HepG2 (cell line): ENCODE measurements around the gene KIF21B. TPM values are rescaled to one million over a fixed set of nuclear protein-coding genes. Genes with fewer than 3 reads are reported as not detected.

Source experiments
- ATAC-seq: fragments of 200-7000 bp; cut with Tn5 transposase; 3 replicates; pipeline ENCODE4 v1.9.1; 2020; ENCODE audit warnings: mild to moderate bottlenecking, moderate library complexity
- BruUV-seq: library from RNA; stranded (reverse); fragments of 400-500 nt; replicated peaks from 2 replicates; lab custom pipeline; 2021; lab: Mats Ljungman, UMichigan
- CTCF ChIA-PET: fragments of 300-600 bp; formaldehyde crosslinking; extraction: SDS; loops from one replicate; lab custom pipeline; 2021; ENCODE audit warnings: low total read pairs, inconsistent platforms, low intra/inter-chr PET ratio; lab: Yijun Ruan, JAX
- POLR2A ChIA-PET: fragments of 350-600 bp; sonication (Branson Sonifier 250); formaldehyde crosslinking; loops from one replicate; lab custom pipeline; 2020; ENCODE audit warnings: antibody characterized with exemption, inconsistent platforms; lab: Yijun Ruan, JAX
- DNase-seq: peaks from one replicate; pipeline ENCODE4 v3.0.0-alpha.2; 2015; ENCODE audit warnings: low spot score
- FAIRE-seq: peaks from 3 replicates; lab custom pipeline; 2011; peaks lifted over from hg19 to GRCh38; lab: Jason Lieb, UNC
- H2AFZ ChIP-seq: one replicate; pipeline ENCODE4 v1.6.1; 2011; ENCODE audit warnings: low read length, inconsistent platforms
- H3K27ac ChIP-seq: fragments of 300-600 bp; 3 replicates; pipeline ENCODE4 v1.8.0; 2011; ENCODE audit warnings: mixed run types, mild to moderate bottlenecking, mixed read lengths, low read length, inconsistent platforms; ENCODE audit not compliant: insufficient read depth; ENCODE audit errors: extremely low read length
- H3K27me3 ChIP-seq, 2 experiments: fragments of 200-600 bp in 1 of 2; 2 replicates in 1 of 2; 3 replicates in 1 of 2; pipeline versions ENCODE4 v1.6.0 to v1.8.0; 2011; ENCODE audit warnings: low read length in 2 of 2, mild to moderate bottlenecking in 2 of 2, moderate library complexity in 2 of 2, inconsistent platforms in 1 of 2; ENCODE audit not compliant: insufficient read depth in 2 of 2, control insufficient read depth in 1 of 2
- H3K36me3 ChIP-seq, 2 experiments: fragments of 200-600 bp in 1 of 2; replicated peaks in 1 of 2; 2 replicates in 1 of 2; 3 replicates in 1 of 2; pipeline versions ENCODE4 v1.5.1 to v1.8.0; 2011; ENCODE audit warnings: low read length in 2 of 2, inconsistent platforms in 1 of 2; ENCODE audit not compliant: insufficient read depth in 2 of 2, control insufficient read depth in 1 of 2
- H3K4me1 ChIP-seq: 2 replicates; pipeline ENCODE4 v1.5.1; 2012; ENCODE audit warnings: low read length, inconsistent platforms; ENCODE audit not compliant: insufficient read depth
- H3K4me2 ChIP-seq: 2 replicates; pipeline ENCODE4 v1.6.0; 2011; ENCODE audit warnings: low read depth, low read length, inconsistent platforms
- H3K4me3 ChIP-seq, 3 experiments: fragments of 200-600 bp in 1 of 3; sonication (generic), shearing (Covaris generic) in 1 of 3; replicated peaks in 1 of 3; 2 replicates each; pipeline ENCODE4 v1.5.1; 2011 to 2016; ENCODE audit warnings: low read length in 3 of 3, inconsistent platforms in 2 of 3, low read depth in 2 of 3, mild to moderate bottlenecking in 2 of 3, control low read depth in 1 of 3, mixed read lengths in 1 of 3; ENCODE audit not compliant: insufficient read depth in 1 of 3
- H3K79me2 ChIP-seq: one replicate; pipeline ENCODE4 v1.6.1; 2011; ENCODE audit warnings: low read length, inconsistent platforms; ENCODE audit not compliant: insufficient read depth
- H3K9ac ChIP-seq: 2 replicates; pipeline ENCODE4 v1.6.0; 2011; ENCODE audit warnings: mild to moderate bottlenecking, low read depth, low read length, inconsistent platforms; ENCODE audit not compliant: insufficient read depth
- H3K9me3 ChIP-seq: 2 replicates; pipeline ENCODE4 v1.5.1; 2012; ENCODE audit warnings: mild to moderate bottlenecking, low read length
- H4K20me1 ChIP-seq: 2 replicates; pipeline ENCODE4 v1.6.0; 2011; ENCODE audit warnings: inconsistent platforms, mild to moderate bottlenecking, low read length, moderate library complexity; ENCODE audit not compliant: insufficient read depth
- JDP2 ChIP-seq: sonication (generic); formaldehyde crosslinking; IDR thresholded peaks from 2 replicates; pipeline ENCODE4 v1.8.1; 2022; ENCODE audit warnings: missing genetic modification reagents, borderline replicate concordance
- KDM2A ChIP-seq: sonication (generic); formaldehyde crosslinking; IDR thresholded peaks from 2 replicates; pipeline ENCODE4 v1.4.0; 2020; ENCODE audit warnings: low read depth, missing genetic modification reagents, borderline replicate concordance
- NFYB ChIP-seq: sonication (generic); formaldehyde crosslinking; IDR thresholded peaks from 2 replicates; pipeline ENCODE4 v1.4.0; 2020; ENCODE audit warnings: missing genetic modification reagents
- NFYC ChIP-seq: IDR thresholded peaks from 2 replicates; pipeline ENCODE4 v1.6.1; 2016; ENCODE audit warnings: missing genetic modification reagents, missing compliant biosample characterization
- PAX8 ChIP-seq: sonication (generic); formaldehyde crosslinking; IDR thresholded peaks from 2 replicates; pipeline ENCODE4 v1.8.0; 2022; ENCODE audit warnings: mild to moderate bottlenecking, missing genetic modification reagents, borderline replicate concordance
- SMARCE1 ChIP-seq: fragments of 450-650 bp; IDR thresholded peaks from 2 replicates; pipeline ENCODE4 v1.6.1; 2017; ENCODE audit warnings: borderline replicate concordance
- SMYD3 ChIP-seq: sonication (generic); formaldehyde crosslinking; IDR thresholded peaks from 2 replicates; pipeline ENCODE4 v1.8.1; 2023; ENCODE audit warnings: mild to moderate bottlenecking, missing genetic modification reagents
- TEAD2 ChIP-seq: sonication (generic); formaldehyde crosslinking; IDR thresholded peaks from 2 replicates; pipeline ENCODE4 v1.9.0; 2021; ENCODE audit warnings: missing genetic modification reagents
- WIZ ChIP-seq: sonication (generic); formaldehyde crosslinking; IDR thresholded peaks from 2 replicates; pipeline ENCODE4 v1.5.1; 2020; ENCODE audit warnings: mild to moderate bottlenecking, missing genetic modification reagents
- ZNF101 ChIP-seq: sonication (generic); formaldehyde crosslinking; IDR thresholded peaks from 2 replicates; pipeline ENCODE4 v1.4.0; 2020; ENCODE audit warnings: mild to moderate bottlenecking, low read depth, missing genetic modification reagents, borderline replicate concordance
- ZNF24 ChIP-seq: fragments of 450-650 bp; IDR thresholded peaks from 2 replicates; pipeline ENCODE4 v1.6.1; 2017; ENCODE audit warnings: antibody characterized with exemption, mild to moderate bottlenecking
- ZNF550 ChIP-seq: sonication (generic); formaldehyde crosslinking; IDR thresholded peaks from 2 replicates; pipeline ENCODE4 v1.4.0; 2020; ENCODE audit warnings: mild to moderate bottlenecking, missing genetic modification reagents, borderline replicate concordance
- ZNF563 ChIP-seq: sonication (generic); formaldehyde crosslinking; IDR thresholded peaks from 2 replicates; pipeline ENCODE4 v1.8.0; 2022; ENCODE audit warnings: mild to moderate bottlenecking, moderate library complexity, missing genetic modification reagents
- ZNF761 ChIP-seq: sonication (generic); formaldehyde crosslinking; conservative IDR thresholded peaks from 2 replicates; pipeline ENCODE4 v1.4.0; 2020; ENCODE audit warnings: mild to moderate bottlenecking, missing genetic modification reagents
- ZNF883 ChIP-seq: sonication (generic); formaldehyde crosslinking; IDR thresholded peaks from 2 replicates; pipeline ENCODE4 v1.5.1; 2020; ENCODE audit warnings: mild to moderate bottlenecking, missing genetic modification reagents; ENCODE audit errors: not compliant biosample characterization
- WGBS: methylation state at CpG from one replicate; pipeline ENCODE4 v1.1.6; 2017; ENCODE audit warnings: low lambda C conversion rate; 5-methylcytosine and 5-hydroxymethylcytosine counted together
- in situ Hi-C: cut with HindIII; loops from 2 replicates; pipeline ENCODE4 v1.10.0; 2017; ENCODE audit warnings: low pct_unique_long_range_greater_than_20kb; ENCODE audit not compliant: extremely low pct_ligation_motif_present
- intact Hi-C: fragments of 100-400 bp; cut with micrococcal nuclease; formaldehyde crosslinking; loops from one replicate; pipeline ENCODE4 v1.10.0; 2022; ENCODE audit not compliant: unreplicated experiment
- polyA plus RNA-seq, 8 experiments: library from polyadenylated mRNA; depleted of rRNA in 3 of 8; stranded (reverse) in 7 of 8; unstranded in 1 of 8; fragments of >200 nt; fragmentation: Illumina TruSeq in 4 of 8; extraction: Trizol in 4 of 8; gene quantifications; 2 replicates each; pipeline versions ENCODE4 v1.2.1 to v1.2.3, GENCODE V29; 2011 to 2016; ENCODE audit warnings: low read depth in 4 of 8, missing spikeins in 1 of 8, mixed read lengths in 1 of 8; ENCODE audit not compliant: insufficient read depth in 1 of 8
- total RNA-seq, 5 experiments: library from RNA; depleted of rRNA; stranded (reverse); fragments of >200 nt; fragmentation: Illumina TruSeq; extraction: Trizol; gene quantifications; 2 replicates each; pipeline ENCODE4 v1.2.3, GENCODE V29; 2016; ENCODE audit warnings: low read depth in 1 of 5
- TF ChIP-seq, protein P1 (sequence below): sonication (generic); formaldehyde crosslinking; IDR thresholded peaks from 2 replicates; pipeline ENCODE4 v1.5.0; 2020; ENCODE audit warnings: missing genetic modification reagents

KIF21B gene
- total and polyA plus RNA-seq, 2 of the 13 experiments (the other 11 are each of a cell fraction or from before 2014, with no cell fraction given): 0.17 to 0.20 TPM

DNA sequence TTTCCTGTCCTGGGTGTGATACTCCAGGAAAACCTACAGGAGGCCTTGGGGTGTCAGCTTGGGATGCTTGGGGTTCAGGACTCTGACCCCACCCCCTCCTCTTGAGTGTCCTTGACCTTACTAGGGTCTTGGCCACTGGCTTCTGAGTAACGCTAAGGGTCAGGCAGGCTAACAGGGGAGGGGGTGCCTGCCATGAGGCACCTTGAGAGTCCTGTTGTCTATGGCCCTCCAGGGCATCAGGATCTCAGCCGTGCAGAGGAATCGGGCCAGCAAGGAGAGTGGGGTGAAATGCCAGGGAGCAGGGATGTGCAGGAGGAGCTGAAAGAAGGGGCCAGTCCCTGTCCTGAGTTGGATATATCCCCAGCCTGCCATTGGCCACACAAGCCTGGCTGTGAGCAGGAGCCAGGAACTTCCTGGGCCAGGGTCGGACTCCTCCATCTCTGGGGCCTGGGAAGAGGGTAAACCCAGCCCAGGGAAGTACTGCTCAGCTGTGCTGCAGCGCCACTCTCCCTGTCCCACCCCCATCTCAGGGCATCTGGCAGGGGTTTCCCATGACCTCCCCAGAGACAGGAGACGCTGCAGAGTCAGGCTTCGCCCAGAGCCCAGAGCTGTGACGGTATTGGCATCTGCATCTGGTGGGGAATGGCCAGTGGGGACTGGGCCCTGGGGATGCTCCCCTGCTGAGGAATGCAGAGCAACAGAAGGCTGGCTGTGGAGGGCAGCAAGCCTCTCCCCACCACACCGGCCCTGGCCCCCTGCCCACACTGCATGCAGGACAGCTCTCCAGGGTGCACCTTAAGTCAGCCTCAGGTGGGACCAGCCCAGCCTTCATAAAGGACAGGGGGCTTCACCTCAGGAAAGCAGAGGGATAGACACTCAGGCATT is 6.3 kb downstream of the KIF21B start:
- Histone ChIP-seq H3K4me3 (peak overlapping the region in 1 of 3 experiments; percentile 10; a peak in 1 of 6 replicates), H3K9me3 (no peaks in the 10 kb centered on the region), H4K20me1 (no peaks in the 10 kb centered on the region), H3K79me2 (no peaks in the 10 kb centered on the region), H3K4me1 (peaks cover 43% of the 10 kb centered on the region), H3K27ac (no peak overlapping the region), H3K27me3 (peaks cover 8 to 46% of the 10 kb centered on the region in 2 experiments), H3K4me2 (peak overlapping the region; percentile 20), H3K9ac (no peak overlapping the region), H2AFZ (no peak overlapping the region), H3K36me3 (no peaks in the 10 kb centered on the region)
- CTCF ChIA-PET: no interaction called here
- in situ Hi-C loops: no loop called here
- FAIRE-seq: no peak
- no peak for TF ChIP-seq JDP2 (CRISPR knock-in tag)
- TF ChIP-seq WIZ (CRISPR knock-in tag): no peak
- TF ChIP-seq ZNF101: no peak
- TF ChIP-seq KDM2A: no peak
- no peak for TF ChIP-seq NFYB
- TF ChIP-seq, protein P1, sequence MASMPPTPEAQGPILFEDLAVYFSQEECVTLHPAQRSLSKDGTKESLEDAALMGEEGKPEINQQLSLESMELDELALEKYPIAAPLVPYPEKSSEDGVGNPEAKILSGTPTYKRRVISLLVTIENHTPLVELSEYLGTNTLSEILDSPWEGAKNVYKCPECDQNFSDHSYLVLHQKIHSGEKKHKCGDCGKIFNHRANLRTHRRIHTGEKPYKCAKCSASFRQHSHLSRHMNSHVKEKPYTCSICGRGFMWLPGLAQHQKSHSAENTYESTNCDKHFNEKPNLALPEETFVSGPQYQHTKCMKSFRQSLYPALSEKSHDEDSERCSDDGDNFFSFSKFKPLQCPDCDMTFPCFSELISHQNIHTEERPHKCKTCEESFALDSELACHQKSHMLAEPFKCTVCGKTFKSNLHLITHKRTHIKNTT (CRISPR knock-in tag): no peak
- no peak for TF ChIP-seq PAX8 (CRISPR knock-in tag)
- no peak for TF ChIP-seq ZNF761 (CRISPR knock-in tag)
- TF ChIP-seq NFYC (CRISPR knock-in tag): no peak
- no peak for TF ChIP-seq SMYD3 (CRISPR knock-in tag)
- TF ChIP-seq TEAD2: no peak
- TF ChIP-seq ZNF883 (CRISPR knock-in tag): no peak
- TF ChIP-seq ZNF563 (CRISPR knock-in tag): no peak
- TF ChIP-seq SMARCE1: no peak
- no peak for TF ChIP-seq ZNF24
- no peak for TF ChIP-seq ZNF550 (CRISPR knock-in tag)
- ATAC-seq: no peak; the same call in 1 of the 3 replicates
- POLR2A ChIA-PET: no interaction called here
- intact Hi-C loops: no loop called here
- 30% methylated on average over 2 of the region's 9 CpGs for WGBS
- DNase-seq: no peak
- no TSS peak for BruUV-seq
